Mesendoderm (in vitro differentiated cells): ENCODE measurements around the gene CUX1.

Experiments used
- DNase-seq: peaks from one replicate; pipeline ENCODE4 v3.0.0; 2013
- H2AK5ac ChIP-seq: 2 replicates; pipeline ENCODE4 v1.6.1; 2013; ENCODE audit warnings: low read length, inconsistent platforms
- H2BK120ac ChIP-seq: 2 replicates; pipeline ENCODE4 v1.6.1; 2013; ENCODE audit warnings: low read depth, mild to moderate bottlenecking, low read length, moderate library complexity, mixed read lengths
- H2BK15ac ChIP-seq: replicated peaks from 2 replicates; pipeline ENCODE4 v1.6.1; 2013; ENCODE audit warnings: low read depth, mild to moderate bottlenecking, moderate library complexity
- H2BK5ac ChIP-seq: 2 replicates; pipeline ENCODE4 v1.6.1; 2013; ENCODE audit warnings: low read length, inconsistent platforms
- H3K18ac ChIP-seq: 2 replicates; pipeline ENCODE4 v1.6.1; 2013; ENCODE audit warnings: mild to moderate bottlenecking, low read length, mixed read lengths
- H3K23ac ChIP-seq: one replicate; pipeline ENCODE4 v1.6.1; 2013; ENCODE audit warnings: low read length
- H3K27ac ChIP-seq: 2 replicates; pipeline ENCODE4 v1.5.1; 2013; ENCODE audit warnings: low read depth, mild to moderate bottlenecking, inconsistent platforms, low read length, moderate library complexity
- H3K27me3 ChIP-seq: 2 replicates; pipeline ENCODE4 v1.6.1; 2013; ENCODE audit warnings: low read length, control low read depth, mild to moderate bottlenecking, inconsistent platforms; ENCODE audit not compliant: insufficient read depth, poor library complexity
- H3K36me3 ChIP-seq: 2 replicates; pipeline ENCODE4 v1.6.1; 2013; ENCODE audit warnings: low read length, inconsistent platforms; ENCODE audit not compliant: control insufficient read depth, insufficient read depth
- H3K4ac ChIP-seq: one replicate; pipeline ENCODE4 v1.6.1; 2013; ENCODE audit warnings: low read depth, mild to moderate bottlenecking, low read length, moderate library complexity
- H3K4me1 ChIP-seq: 2 replicates; pipeline ENCODE4 v1.6.1; 2013; ENCODE audit warnings: low read depth, low read length, inconsistent platforms; ENCODE audit not compliant: control insufficient read depth
- H3K4me2 ChIP-seq: 2 replicates; pipeline ENCODE4 v1.6.1; 2013; ENCODE audit warnings: low read length
- H3K4me3 ChIP-seq: 2 replicates; pipeline ENCODE4 v1.5.1; 2013; ENCODE audit warnings: mild to moderate bottlenecking, low read length
- H3K56ac ChIP-seq: one replicate; pipeline ENCODE4 v1.6.1; 2013; ENCODE audit warnings: low read length
- H3K79me1 ChIP-seq: 2 replicates; pipeline ENCODE4 v1.6.1; 2013; ENCODE audit warnings: low read length, inconsistent platforms
- H3K79me2 ChIP-seq: 2 replicates; pipeline ENCODE4 v1.6.1; 2013; ENCODE audit warnings: mild to moderate bottlenecking, low read length; ENCODE audit not compliant: control insufficient read depth, insufficient read depth
- H3K9ac ChIP-seq: 2 replicates; pipeline ENCODE4 v1.6.1; 2013; ENCODE audit warnings: low read length, inconsistent platforms
- H4K5ac ChIP-seq: one replicate; pipeline ENCODE4 v1.6.1; 2013; ENCODE audit warnings: low read length
- H4K8ac ChIP-seq: one replicate; pipeline ENCODE4 v1.6.1; 2013; ENCODE audit warnings: low read depth, mild to moderate bottlenecking, control low read depth, low read length, moderate library complexity
- WGBS: extraction: QIAGEN DNeasy Blood & Tissue Kit; methylation state at CpG from one replicate; pipeline ENCODE4 v1.1.7; 2013; ENCODE audit warnings: low lambda C conversion rate, missing lambda C conversion rate; ENCODE audit not compliant: insufficient coverage; ENCODE audit errors: extremely low coverage; 5-methylcytosine and 5-hydroxymethylcytosine counted together

Gene CUX1

DNA sequence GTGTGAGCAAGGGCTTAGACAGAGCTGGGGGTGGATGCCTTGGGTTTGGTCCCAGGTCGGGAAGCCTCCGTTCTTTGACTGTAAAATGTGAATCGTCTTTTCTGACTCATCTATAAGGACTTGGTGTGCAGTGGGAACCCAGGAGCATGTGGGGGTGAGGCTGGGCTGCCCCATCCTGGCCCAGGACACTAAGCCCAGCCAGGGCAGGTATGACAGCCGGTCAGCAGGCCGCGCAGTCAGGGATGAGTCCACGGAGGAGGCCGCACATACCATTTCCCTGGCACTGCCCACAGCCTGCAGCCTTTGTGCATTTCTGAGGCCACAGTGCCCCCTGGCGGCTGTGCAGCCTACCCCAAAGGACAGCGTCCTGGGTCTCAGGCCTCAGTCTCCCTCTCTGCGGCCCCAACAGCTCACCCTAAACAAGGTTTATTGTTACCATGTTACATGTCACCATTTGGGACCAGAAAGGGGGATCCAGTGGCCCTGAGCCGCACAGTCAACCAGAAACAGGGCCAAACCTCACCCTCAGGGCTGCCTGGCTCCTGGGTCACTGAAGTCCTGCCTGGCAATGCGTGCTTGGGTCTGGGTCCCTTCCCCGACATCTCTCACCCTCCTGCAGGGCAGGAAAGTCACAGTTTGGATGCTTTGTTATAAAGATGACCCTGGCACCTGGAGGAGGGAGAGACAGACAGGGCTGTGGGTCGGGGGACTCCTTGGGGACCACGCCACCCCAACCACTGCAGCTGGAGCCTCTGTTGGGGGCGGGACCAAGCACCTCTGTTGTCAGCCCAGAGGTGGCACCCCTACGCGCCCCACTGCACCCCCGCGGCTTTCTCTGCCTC lies 454.9 kb downstream of the CUX1 start:
- Histone ChIP-seq H4K5ac (no peak overlapping the region), H3K27ac (no peak overlapping the region), H3K56ac (peak overlapping the region; percentile 10), H3K79me1 (no peaks in the 10 kb centered on the region), H4K8ac (no peak overlapping the region), H3K27me3 (no peaks in the 10 kb centered on the region), H2BK5ac (no peak overlapping the region), H3K4me3 (no peak overlapping the region), H3K4ac (no peak overlapping the region), H3K36me3 (no peaks in the 10 kb centered on the region), H2AK5ac (no peak overlapping the region), H3K9ac (no peak overlapping the region), H2BK15ac (no peak overlapping the region), H3K4me1 (peaks cover 2% of the 10 kb centered on the region), H3K18ac (no peak overlapping the region), H3K4me2 (no peak overlapping the region), H3K23ac (no peak overlapping the region), H3K79me2 (no peaks in the 10 kb centered on the region), H2BK120ac (no peak overlapping the region)
- DNase-seq, result peak; percentile 71
- WGBS, result no CpG with 5 or more reads among the region's 21 CpGs

DNA sequence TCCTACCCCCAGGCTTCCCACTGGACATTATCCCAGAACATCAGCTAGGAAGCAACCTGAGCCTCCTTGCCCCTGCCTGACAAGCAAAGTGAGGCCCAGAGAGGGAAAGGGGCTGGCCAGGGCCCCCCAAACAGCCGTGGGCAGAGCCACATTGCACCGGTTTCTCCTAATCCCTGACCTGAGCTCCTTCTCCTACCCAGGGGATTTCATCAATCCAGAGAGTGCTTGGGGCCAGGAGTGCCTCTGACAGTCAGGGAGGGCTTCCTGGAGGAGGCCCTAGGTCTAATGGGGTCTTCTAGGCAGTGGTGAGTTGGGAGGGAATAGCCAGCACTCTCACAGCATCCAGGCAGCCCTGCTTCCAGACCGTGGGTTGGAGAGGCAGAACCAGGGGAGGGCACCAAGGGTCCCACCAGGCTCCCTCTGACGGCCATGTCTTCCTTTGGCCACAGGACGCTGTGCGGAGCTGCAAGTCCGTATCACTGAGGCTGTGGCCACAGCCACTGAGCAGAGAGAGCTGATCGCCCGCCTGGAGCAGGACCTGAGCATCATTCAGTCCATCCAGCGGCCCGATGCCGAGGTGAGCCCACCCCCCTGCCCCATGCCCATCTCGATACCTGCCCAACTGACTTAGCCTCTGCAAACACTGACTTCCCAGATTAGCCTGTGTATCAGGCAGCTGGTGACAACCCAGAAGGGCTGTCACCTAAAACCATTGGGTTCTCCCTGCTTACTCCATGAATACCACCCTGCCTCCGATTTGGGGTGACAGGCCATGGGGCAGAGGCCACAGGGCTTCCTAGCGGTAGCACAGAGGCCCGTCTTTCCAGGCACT lies 455.7 kb downstream of the CUX1 start:
- Histone ChIP-seq H3K4me2 (no peak overlapping the region), H2AK5ac (no peak overlapping the region), H3K27ac (no peak overlapping the region), H4K8ac (no peak overlapping the region), H3K56ac (no peak overlapping the region), H3K79me1 (no peaks in the 10 kb centered on the region), H4K5ac (no peak overlapping the region), H3K27me3 (no peaks in the 10 kb centered on the region), H2BK120ac (no peak overlapping the region), H3K79me2 (no peaks in the 10 kb centered on the region), H2BK15ac (no peak overlapping the region), H3K4me3 (no peak overlapping the region), H3K23ac (no peak overlapping the region), H2BK5ac (no peak overlapping the region), H3K36me3 (no peaks in the 10 kb centered on the region), H3K18ac (no peak overlapping the region), H3K4me1 (peaks cover 2% of the 10 kb centered on the region), H3K4ac (no peak overlapping the region), H3K9ac (no peak overlapping the region)
- WGBS, result no CpG with 5 or more reads among the region's 16 CpGs
- no peak for DNase-seq

DNA sequence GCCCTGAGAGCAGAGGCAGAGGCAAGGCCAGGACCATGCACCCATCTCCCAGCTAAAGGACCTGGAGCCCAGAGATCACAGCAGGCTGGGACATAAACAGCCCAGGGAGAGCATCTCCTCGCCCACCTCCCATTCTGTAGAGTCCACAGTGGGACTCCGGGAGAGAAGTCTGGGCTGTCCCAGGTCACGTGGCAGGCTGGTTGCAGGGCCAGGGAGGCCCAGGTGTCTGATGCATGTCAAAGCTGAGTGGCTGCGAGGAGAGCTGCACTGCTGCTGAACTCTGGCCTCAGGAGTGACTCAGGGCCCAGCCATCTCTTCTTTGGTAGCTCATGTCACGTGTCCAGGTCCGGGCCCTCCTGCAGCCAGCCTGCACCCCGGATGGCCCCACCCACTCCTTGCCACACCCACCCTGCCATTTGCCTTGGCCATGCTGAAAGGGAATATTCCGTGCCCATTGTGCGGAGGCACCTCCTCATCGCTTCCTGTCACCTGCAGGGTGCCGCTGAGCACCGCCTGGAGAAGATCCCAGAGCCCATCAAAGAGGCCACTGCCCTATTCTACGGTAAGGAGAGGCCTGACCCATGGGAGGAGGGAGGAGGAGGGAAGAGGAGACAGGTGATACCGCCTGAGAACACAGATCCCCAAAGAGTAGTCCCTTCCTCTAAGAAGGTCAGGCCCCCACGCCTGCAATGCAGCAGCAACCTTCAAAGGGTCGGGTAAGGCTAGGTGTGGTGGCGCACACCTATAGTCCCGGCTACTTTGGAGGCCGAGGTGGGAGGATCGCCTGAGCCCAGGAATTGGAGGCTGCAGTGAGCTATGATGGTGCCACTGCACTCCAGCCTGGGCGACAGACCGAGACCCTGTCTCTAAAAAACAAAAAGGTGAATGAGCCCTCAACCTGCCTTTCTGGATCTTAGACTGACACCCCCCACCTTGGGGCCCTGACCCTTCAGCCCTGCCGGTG lies 456.6 kb downstream of the CUX1 start:
- Histone ChIP-seq H3K56ac (no peak overlapping the region), H3K4me2 (no peak overlapping the region), H2BK120ac (no peak overlapping the region), H4K8ac (no peak overlapping the region), H3K27ac (no peak overlapping the region), H4K5ac (no peak overlapping the region), H3K79me2 (no peaks in the 10 kb centered on the region), H3K27me3 (no peaks in the 10 kb centered on the region), H3K9ac (no peak overlapping the region), H3K4me1 (no peaks in the 10 kb centered on the region), H3K36me3 (no peaks in the 10 kb centered on the region), H3K4me3 (no peak overlapping the region), H2BK15ac (no peak overlapping the region), H3K18ac (no peak overlapping the region), H2AK5ac (no peak overlapping the region), H3K4ac (no peak overlapping the region), H3K23ac (no peak overlapping the region), H2BK5ac (no peak overlapping the region), H3K79me1 (no peaks in the 10 kb centered on the region)
- no CpG with 5 or more reads among the region's 23 CpGs for WGBS
- DNase-seq, result peak; percentile 61

DNA sequence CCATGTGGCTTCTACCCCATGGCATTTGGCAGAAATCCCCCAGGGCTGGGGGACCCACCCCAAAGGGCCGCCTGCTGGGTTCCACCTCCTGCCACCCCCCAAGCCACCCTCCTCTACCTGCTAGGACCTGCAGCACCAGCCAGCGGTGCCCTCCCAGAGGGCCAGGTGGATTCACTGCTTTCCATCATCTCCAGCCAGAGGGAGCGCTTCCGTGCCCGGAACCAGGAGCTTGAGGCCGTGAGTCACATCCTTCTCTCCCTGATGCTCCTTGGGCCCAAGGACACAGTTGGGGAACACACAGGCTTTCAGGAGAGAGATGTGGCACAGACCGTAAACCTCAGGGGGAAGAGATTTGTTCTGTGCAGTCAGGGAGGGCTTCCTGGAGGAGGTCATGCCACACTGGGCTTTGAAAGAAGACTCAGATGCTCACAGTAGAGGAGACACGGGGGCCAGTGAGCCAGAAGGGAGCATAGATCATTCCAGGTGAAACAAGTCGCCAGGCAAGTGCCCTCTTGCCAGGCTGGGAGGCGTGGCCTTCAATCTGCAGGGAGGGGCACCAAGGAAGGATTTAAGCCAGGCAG lies 457.8 kb downstream of the CUX1 start:
- Histone ChIP-seq H3K18ac (no peak overlapping the region), H3K23ac (no peak overlapping the region), H2AK5ac (no peak overlapping the region), H3K27ac (no peak overlapping the region), H2BK5ac (no peak overlapping the region), H3K4me2 (no peak overlapping the region), H3K27me3 (no peaks in the 10 kb centered on the region), H3K9ac (no peak overlapping the region), H2BK15ac (no peak overlapping the region), H3K36me3 (no peaks in the 10 kb centered on the region), H4K8ac (no peak overlapping the region), H3K4me1 (no peaks in the 10 kb centered on the region), H3K79me1 (no peaks in the 10 kb centered on the region), H3K4ac (no peak overlapping the region), H3K4me3 (no peak overlapping the region), H2BK120ac (no peak overlapping the region), H3K79me2 (no peaks in the 10 kb centered on the region), H3K56ac (no peak overlapping the region), H4K5ac (no peak overlapping the region)
- no peak for DNase-seq
- WGBS, result no CpG with 5 or more reads among the region's 10 CpGs

DNA sequence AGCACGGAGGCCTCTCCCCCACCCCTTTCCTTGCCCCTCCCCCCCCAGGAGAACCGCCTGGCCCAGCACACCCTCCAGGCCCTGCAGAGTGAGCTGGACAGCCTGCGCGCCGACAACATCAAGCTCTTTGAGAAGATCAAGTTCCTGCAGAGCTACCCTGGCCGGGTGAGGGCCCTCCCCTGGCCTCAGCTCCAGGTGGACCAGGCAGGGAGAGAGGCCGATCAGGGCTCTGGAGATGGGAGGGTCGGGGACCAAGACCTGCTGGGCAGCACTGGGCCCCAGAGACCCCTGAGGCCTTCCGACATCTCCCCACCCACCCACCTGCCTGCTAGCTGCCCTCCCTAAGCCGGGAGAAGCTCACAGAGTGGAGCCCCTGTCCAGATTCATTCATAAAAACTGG lies 460.5 kb downstream of the CUX1 start:
- H2BK120ac ChIP-seq, result no peak overlapping the region
- no peaks in the 10 kb centered on the region for H3K79me1 ChIP-seq
- H3K4me2 ChIP-seq, result no peak overlapping the region
- no peak for DNase-seq
- H2AK5ac ChIP-seq, result no peak overlapping the region
- H3K9ac ChIP-seq, result no peak overlapping the region
- no peaks in the 10 kb centered on the region for H3K36me3 ChIP-seq
- no peaks in the 10 kb centered on the region for H3K4me1 ChIP-seq
- no peak overlapping the region for H2BK5ac ChIP-seq
- H3K4ac ChIP-seq, result no peak overlapping the region
- no peak overlapping the region for H3K18ac ChIP-seq
- H3K79me2 ChIP-seq, result no peaks in the 10 kb centered on the region
- H4K8ac ChIP-seq, result no peak overlapping the region
- no peak overlapping the region for H4K5ac ChIP-seq
- H3K27ac ChIP-seq, result no peak overlapping the region
- no peak overlapping the region for H2BK15ac ChIP-seq
- no peak overlapping the region for H3K56ac ChIP-seq
- WGBS, result no CpG with 5 or more reads among the region's 10 CpGs
- no peak overlapping the region for H3K23ac ChIP-seq
- H3K27me3 ChIP-seq, result no peaks in the 10 kb centered on the region
- no peak overlapping the region for H3K4me3 ChIP-seq
